H1 (cell line): ENCODE measurements around the gene SLC39A11.

Source experiments
- CHD2 ChIP-seq: IDR thresholded peaks from 2 replicates; pipeline ENCODE4 v1.6.1; 2012; ENCODE audit warnings: low read length, improper control_type of control experiment
- EP300 ChIP-seq, 2 experiments: IDR thresholded peaks; 1 replicate in 1 of 2; 2 replicates in 1 of 2; pipeline ENCODE4 v1.6.1; 2011 to 2012; ENCODE audit warnings: low read depth in 2 of 2, low read length in 2 of 2, mild to moderate bottlenecking in 2 of 2, borderline replicate concordance in 1 of 2, inconsistent platforms in 1 of 2, moderate library complexity in 1 of 2
- JUN ChIP-seq: IDR thresholded peaks from 2 replicates; pipeline ENCODE4 v1.6.1; 2011; ENCODE audit warnings: low read depth, mild to moderate bottlenecking, improper control_type of control experiment, low read length
- POLR2A ChIP-seq, 2 experiments: IDR thresholded peaks; 1 replicate in 1 of 2; 2 replicates in 1 of 2; pipeline ENCODE4 v1.6.1; 2011; ENCODE audit warnings: low read depth in 2 of 2, low read length in 2 of 2, mild to moderate bottlenecking in 2 of 2; ENCODE audit errors: control extremely low read depth in 1 of 2
- RFX5 ChIP-seq: IDR thresholded peaks from 2 replicates; pipeline ENCODE4 v1.6.1; 2011; ENCODE audit warnings: low read depth, low read length, improper control_type of control experiment, borderline replicate concordance
- SIX5 ChIP-seq: IDR thresholded peaks from 2 replicates; pipeline ENCODE4 v1.6.1; 2011; ENCODE audit warnings: mild to moderate bottlenecking, low read depth, low read length
- TEAD4 ChIP-seq: IDR thresholded peaks from 2 replicates; pipeline ENCODE4 v1.6.1; 2012; ENCODE audit warnings: low read depth, low read length, inconsistent platforms, mixed read lengths
- ZNF274 ChIP-seq: IDR thresholded peaks from 2 replicates; pipeline ENCODE4 v1.7.0; 2012; ENCODE audit warnings: low read length, borderline replicate concordance; ENCODE audit errors: extremely low read depth
- TF ChIP-seq, protein P1 (sequence below), 3 experiments: IDR thresholded peaks; 1 replicate in 2 of 3; 2 replicates in 1 of 3; pipeline versions ENCODE4 v1.5.1 to v1.6.1; 2011; ENCODE audit warnings: low read length in 3 of 3, mild to moderate bottlenecking in 3 of 3, inconsistent platforms in 2 of 3, low read depth in 1 of 3, moderate library complexity in 1 of 3; ENCODE audit not compliant: insufficient read depth in 1 of 3; ENCODE audit errors: control extremely low read depth in 1 of 3
- TF ChIP-seq, protein P2 (sequence below): IDR thresholded peaks from 2 replicates; pipeline ENCODE4 v1.6.1; 2011; ENCODE audit warnings: low read depth, mild to moderate bottlenecking, low read length; ENCODE audit not compliant: insufficient read depth

DNA sequence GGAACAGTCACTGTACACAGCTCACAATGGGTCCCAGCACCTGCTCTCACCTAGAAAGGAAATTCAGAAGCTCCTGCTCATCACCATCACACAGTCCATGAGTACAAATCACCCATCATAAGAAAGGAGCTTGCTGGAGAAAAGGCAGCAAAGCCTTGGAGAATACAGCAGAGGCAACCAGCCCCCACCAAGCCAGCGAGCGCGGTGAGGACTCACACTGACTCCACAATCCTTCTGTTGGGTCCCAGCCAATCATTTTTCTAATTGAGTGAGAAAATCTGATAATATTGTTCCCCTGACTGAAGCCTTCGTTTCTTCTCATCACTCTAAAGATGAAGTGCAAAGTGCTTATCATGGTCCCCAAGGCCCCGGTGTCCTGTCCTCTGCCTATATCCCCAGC is 298.3 kb downstream of the SLC39A11 start:
- TF ChIP-seq ZNF274 (peak; percentile 48; the same call in 1 of the 2 replicates), EP300 (IDR thresholded peaks at IDR 0.05; ENCODE audit: borderline replicate concordance in 1 of 2, low read depth in 2 of 2, low read length in 2 of 2) (no peak), CHD2 (no peak), TEAD4 (no peak), JUN (no peak), POLR2A (IDR thresholded peaks at IDR 0.05; ENCODE audit: control extremely low read depth in 1 of 2, low read depth in 2 of 2, low read length in 2 of 2) (no peak), SIX5 (no peak), RFX5 (no peak)
- TF ChIP-seq, protein P1, sequence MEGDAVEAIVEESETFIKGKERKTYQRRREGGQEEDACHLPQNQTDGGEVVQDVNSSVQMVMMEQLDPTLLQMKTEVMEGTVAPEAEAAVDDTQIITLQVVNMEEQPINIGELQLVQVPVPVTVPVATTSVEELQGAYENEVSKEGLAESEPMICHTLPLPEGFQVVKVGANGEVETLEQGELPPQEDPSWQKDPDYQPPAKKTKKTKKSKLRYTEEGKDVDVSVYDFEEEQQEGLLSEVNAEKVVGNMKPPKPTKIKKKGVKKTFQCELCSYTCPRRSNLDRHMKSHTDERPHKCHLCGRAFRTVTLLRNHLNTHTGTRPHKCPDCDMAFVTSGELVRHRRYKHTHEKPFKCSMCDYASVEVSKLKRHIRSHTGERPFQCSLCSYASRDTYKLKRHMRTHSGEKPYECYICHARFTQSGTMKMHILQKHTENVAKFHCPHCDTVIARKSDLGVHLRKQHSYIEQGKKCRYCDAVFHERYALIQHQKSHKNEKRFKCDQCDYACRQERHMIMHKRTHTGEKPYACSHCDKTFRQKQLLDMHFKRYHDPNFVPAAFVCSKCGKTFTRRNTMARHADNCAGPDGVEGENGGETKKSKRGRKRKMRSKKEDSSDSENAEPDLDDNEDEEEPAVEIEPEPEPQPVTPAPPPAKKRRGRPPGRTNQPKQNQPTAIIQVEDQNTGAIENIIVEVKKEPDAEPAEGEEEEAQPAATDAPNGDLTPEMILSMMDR (IDR thresholded peaks at IDR 0.05; ENCODE audit: control extremely low read depth in 1 of 3, insufficient read depth in 1 of 3, low read depth in 1 of 3, low read length in 3 of 3) = no peak
- TF ChIP-seq, protein P2, sequence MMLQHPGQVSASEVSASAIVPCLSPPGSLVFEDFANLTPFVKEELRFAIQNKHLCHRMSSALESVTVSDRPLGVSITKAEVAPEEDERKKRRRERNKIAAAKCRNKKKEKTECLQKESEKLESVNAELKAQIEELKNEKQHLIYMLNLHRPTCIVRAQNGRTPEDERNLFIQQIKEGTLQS = no peak
